Endothelial cell of umbilical vein (primary cell): Measurements from ENCODE around the gene SIPA1L3. TPM values are rescaled to one million over a fixed set of nuclear protein-coding genes. Genes with fewer than 3 reads are reported as not detected.

ENCODE experiments used
- BruUV-seq: library from RNA; stranded (reverse); fragments of 400-500 nt; replicated peaks from 2 replicates; lab custom pipeline; 2021; lab: Mats Ljungman, UMichigan
- CTCF ChIA-PET: fragments of 300-600, 350-600 bp; sonication (Branson Sonifier 250); formaldehyde crosslinking; loops from one replicate; lab custom pipeline; 2021; ENCODE audit warnings: antibody characterized with exemption, inconsistent platforms; lab: Charles Lee
- POLR2A ChIA-PET: fragments of 300-600, 350-600 bp; sonication (Branson Sonifier 250); formaldehyde crosslinking; loops from one replicate; lab custom pipeline; 2021; ENCODE audit warnings: antibody characterized with exemption, inconsistent platforms; lab: Charles Lee
- DNase-seq: peaks from one replicate; pipeline ENCODE4 v3.0.0-alpha.2; 2011; ENCODE audit warnings: low read depth, low spot score
- FAIRE-seq: peaks from 2 replicates; lab custom pipeline; 2011; peaks lifted over from hg19 to GRCh38; lab: Jason Lieb, UNC
- H2AFZ ChIP-seq: 2 replicates; pipeline ENCODE4 v1.6.0; 2012; ENCODE audit warnings: low read depth, low read length, control low read depth, inconsistent platforms
- H3K27ac ChIP-seq: 2 replicates; pipeline ENCODE4 v1.5.1; 2011; ENCODE audit warnings: low read depth, mild to moderate bottlenecking, control low read depth, low read length, moderate library complexity; ENCODE audit not compliant: insufficient read depth
- H3K27me3 ChIP-seq, 2 experiments: 2 replicates each; pipeline versions ENCODE4 v1.6.0 to v1.6.1; 2011; ENCODE audit warnings: low read length in 2 of 2, mixed read lengths in 1 of 2; ENCODE audit not compliant: control insufficient read depth in 2 of 2, insufficient read depth in 2 of 2
- H3K36me3 ChIP-seq, 2 experiments: 2 replicates in 1 of 2; 3 replicates in 1 of 2; pipeline ENCODE4 v1.5.1; 2011; ENCODE audit warnings: low read length in 2 of 2, mild to moderate bottlenecking in 1 of 2, moderate library complexity in 1 of 2; ENCODE audit not compliant: control insufficient read depth in 2 of 2, insufficient read depth in 2 of 2; ENCODE audit errors: extremely low read depth in 1 of 2
- H3K4me1 ChIP-seq: 3 replicates; pipeline ENCODE4 v1.5.1; 2011; ENCODE audit warnings: mild to moderate bottlenecking, low read length; ENCODE audit not compliant: control insufficient read depth, insufficient read depth; ENCODE audit errors: extremely low read depth
- H3K4me2 ChIP-seq: 2 replicates; pipeline ENCODE4 v1.6.1; 2011; ENCODE audit warnings: low read length, control low read depth, mixed read lengths; ENCODE audit not compliant: insufficient read depth
- H3K4me3 ChIP-seq, 3 experiments: fragments of 200-600 bp in 1 of 3; sonication (generic), shearing (Covaris generic) in 1 of 3; replicated peaks in 1 of 3; 2 replicates each; pipeline ENCODE4 v1.5.1; 2011 to 2016; ENCODE audit warnings: control low read depth in 3 of 3, low read length in 3 of 3, mild to moderate bottlenecking in 2 of 3, inconsistent platforms in 1 of 3, low read depth in 1 of 3, moderate library complexity in 1 of 3; ENCODE audit not compliant: insufficient read depth in 1 of 3
- H3K79me2 ChIP-seq: 2 replicates; pipeline ENCODE4 v1.6.0; 2012; ENCODE audit warnings: low read length, inconsistent platforms; ENCODE audit not compliant: control insufficient read depth, insufficient read depth
- H3K9ac ChIP-seq: replicated peaks from 2 replicates; pipeline ENCODE3; 2011; ENCODE audit warnings: low read length, control low read depth; ENCODE audit not compliant: insufficient read depth; ENCODE audit errors: extremely low read depth
- H3K9me1 ChIP-seq: replicated peaks from 3 replicates; pipeline ENCODE4 v1.6.0; 2011; ENCODE audit warnings: mild to moderate bottlenecking, low read length; ENCODE audit not compliant: control insufficient read depth, insufficient read depth; ENCODE audit errors: extremely low read depth
- H3K9me3 ChIP-seq: replicated peaks from 2 replicates; pipeline ENCODE4 v1.5.1; 2012; ENCODE audit warnings: low read length, inconsistent platforms; ENCODE audit not compliant: control insufficient read depth, insufficient read depth
- H4K20me1 ChIP-seq: replicated peaks from 2 replicates; pipeline ENCODE3; 2011; ENCODE audit warnings: mild to moderate bottlenecking, low read length; ENCODE audit not compliant: control insufficient read depth, insufficient read depth; ENCODE audit errors: extremely low read depth
- CTCF ChIP-seq, 2 donors: IDR thresholded peaks; 1 replicate in 1 of 2; 2 replicates in 1 of 2; pipeline ENCODE4 v1.5.1; 2011; ENCODE audit warnings: low read length in 2 of 2, mild to moderate bottlenecking in 2 of 2, moderate library complexity in 2 of 2, control low read depth in 1 of 2, inconsistent platforms in 1 of 2, low read depth in 1 of 2; ENCODE audit not compliant: insufficient read depth in 1 of 2; ENCODE audit errors: extremely low read depth in 1 of 2
- EZH2 ChIP-seq: IDR thresholded peaks from 2 replicates; pipeline ENCODE4 v1.6.1; 2012; ENCODE audit warnings: borderline replicate concordance, low read depth, mild to moderate bottlenecking, moderate library complexity, low read length, inconsistent platforms; ENCODE audit not compliant: severe bottlenecking
- FOS ChIP-seq: IDR thresholded peaks from 2 replicates; pipeline ENCODE4 v1.6.1; 2011; ENCODE audit warnings: mild to moderate bottlenecking, low read length, moderate library complexity, borderline replicate concordance; ENCODE audit not compliant: insufficient read depth
- GATA2 ChIP-seq: IDR thresholded peaks from 2 replicates; pipeline ENCODE4 v1.7.0; 2011; ENCODE audit warnings: low read depth, mild to moderate bottlenecking, moderate library complexity, mixed read lengths, low read length; ENCODE audit not compliant: insufficient read length, insufficient read depth
- JUN ChIP-seq: IDR thresholded peaks from 2 replicates; pipeline ENCODE4 v1.6.1; 2011; ENCODE audit warnings: borderline replicate concordance, low read depth; ENCODE audit not compliant: insufficient read length, insufficient read depth
- MAX ChIP-seq: IDR thresholded peaks from 2 replicates; pipeline ENCODE4 v1.6.1; 2011; ENCODE audit not compliant: insufficient read depth, insufficient read length
- MYC ChIP-seq: IDR thresholded peaks from one replicate; pipeline ENCODE4 v1.6.1; 2011; ENCODE audit warnings: mild to moderate bottlenecking, low read depth, low read length
- POLR2A ChIP-seq: IDR thresholded peaks from 2 replicates; pipeline ENCODE4 v1.6.1; 2012; ENCODE audit warnings: low read depth, mild to moderate bottlenecking, control low read depth, low read length
- POLR2AphosphoS5 ChIP-seq: IDR thresholded peaks from 2 replicates; pipeline ENCODE4 v1.6.1; 2012; ENCODE audit warnings: low read depth, mild to moderate bottlenecking, control low read depth, low read length, moderate library complexity; ENCODE audit not compliant: insufficient read depth
- dilution Hi-C: fragments of 300-500 bp; cut with MboI; formaldehyde crosslinking; loops from one replicate; pipeline ENCODE4 v1.15.0; 2019; ENCODE audit warnings: low sequenced_read_pairs; ENCODE audit not compliant: extremely low pct_ligation_motif_present
- intact Hi-C: fragments of 100-400 bp; cut with micrococcal nuclease; formaldehyde crosslinking; loops from one replicate; pipeline ENCODE4 v1.10.0; 2022
- polyA plus RNA-seq, 4 experiments: library from polyadenylated mRNA; depleted of rRNA in 3 of 4; stranded (reverse) in 3 of 4; unstranded in 1 of 4; fragments of >200 nt; gene quantifications; 2 replicates each; pipeline versions ENCODE4 v1.2.1 to v1.2.3, GENCODE V29; 2011 to 2012; ENCODE audit warnings: missing spikeins in 1 of 4
- total RNA-seq: library from RNA; stranded (reverse); gene quantifications from 2 replicates; pipeline ENCODE4 v1.2.3, GENCODE V29; 2021

SIPA1L3 gene
- total and polyA plus RNA-seq, 2 donors (not counting 3 experiments of a cell fraction or from before 2014, with no cell fraction given) = 14.2 to 47.2 TPM

GRCh38 chr19:38228005-38228377, 321.0 kb downstream of the SIPA1L3 start:
- no peak overlapping the region for H3K4me3 ChIP-seq
- dilution Hi-C loops = no loop called here
- no peak overlapping the region for H3K4me2 ChIP-seq
- no peaks in the 10 kb centered on the region for H3K36me3 ChIP-seq
- H3K9me3 ChIP-seq = no peaks in the 10 kb centered on the region
- no peak for TF ChIP-seq MAX
- no peak for TF ChIP-seq CTCF (IDR thresholded peaks at IDR 0.05; ENCODE audit: extremely low read depth in 1 of 2, insufficient read depth in 1 of 2, low read depth in 1 of 2, low read length in 2 of 2)
- TF ChIP-seq GATA2 = no peak
- no peak for TF ChIP-seq EZH2
- no peak for TF ChIP-seq POLR2A
- no peak for TF ChIP-seq MYC
- TF ChIP-seq FOS = no peak
- TF ChIP-seq POLR2AphosphoS5 = no peak
- no peak for TF ChIP-seq JUN
- DNase-seq (no peak), FAIRE-seq (no peak)
- H3K27me3 ChIP-seq = peaks cover 9 to 14% of the 10 kb centered on the region in 2 experiments
- ChIA-PET CTCF (interaction anchor here (1.4 to 3.3 kb wide), 4 partner anchors 7 to 266 kb away, joined by 3 to 15 read pairs (median 8); partner anchors contain the start of genes CATSPERG and PSMD8), POLR2A (no interaction called here)
- BruUV-seq = no TSS peak
- no peak overlapping the region for H3K27ac ChIP-seq
- H4K20me1 ChIP-seq = no peaks in the 10 kb centered on the region
- H3K9ac ChIP-seq = no peak overlapping the region
- H3K9me1 ChIP-seq = no peaks in the 10 kb centered on the region
- H3K79me2 ChIP-seq = no peaks in the 10 kb centered on the region
- intact Hi-C loops = loop anchor here (10.0 kb wide), 1 partner anchor 223 kb away; no protein-coding TSS in a partner anchor
- peaks cover 12% of the 10 kb centered on the region for H3K4me1 ChIP-seq
- H2AFZ ChIP-seq = no peak overlapping the region
